Erythroblast (primary cell): ENCODE measurements around the gene LRRN4CL.

Experiments
- GATA1 ChIP-seq: IDR thresholded peaks from 2 replicates; pipeline ENCODE4 v1.6.1; 2011; ENCODE audit warnings: low read depth, mild to moderate bottlenecking, control low read depth, low read length, moderate library complexity
- POLR2A ChIP-seq: IDR thresholded peaks from 2 replicates; pipeline ENCODE4 v1.6.1; 2011; ENCODE audit warnings: mild to moderate bottlenecking, low read length

DNA sequence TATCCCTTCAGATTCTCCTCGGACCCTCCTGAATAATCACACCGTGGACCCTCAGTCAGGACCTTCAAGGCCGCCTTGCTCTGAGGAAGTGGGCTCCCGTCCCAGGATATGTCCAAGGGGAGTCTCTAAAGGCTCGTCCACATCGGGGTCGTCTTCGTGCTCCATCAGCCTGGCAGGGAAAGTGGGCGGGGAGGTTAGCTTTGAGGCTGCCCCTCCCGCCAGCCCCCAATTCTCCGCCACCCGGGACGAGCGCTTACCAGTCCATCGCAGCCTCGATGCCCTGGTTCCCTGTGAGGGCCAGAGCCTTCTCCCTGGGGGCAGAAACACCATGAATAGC is 10.9 kb downstream of the LRRN4CL start:
- TF ChIP-seq POLR2A (no peak), GATA1 (no peak)
